IPS-NIHi7 (cell line): ENCODE measurements around the gene GRIA1.

Experiments
- DNase-seq: peaks from one replicate; pipeline ENCODE4 v3.0.0; 2012; ENCODE audit warnings: mixed read lengths; ENCODE audit errors: extremely low spot score

Gene GRIA1

DNA sequence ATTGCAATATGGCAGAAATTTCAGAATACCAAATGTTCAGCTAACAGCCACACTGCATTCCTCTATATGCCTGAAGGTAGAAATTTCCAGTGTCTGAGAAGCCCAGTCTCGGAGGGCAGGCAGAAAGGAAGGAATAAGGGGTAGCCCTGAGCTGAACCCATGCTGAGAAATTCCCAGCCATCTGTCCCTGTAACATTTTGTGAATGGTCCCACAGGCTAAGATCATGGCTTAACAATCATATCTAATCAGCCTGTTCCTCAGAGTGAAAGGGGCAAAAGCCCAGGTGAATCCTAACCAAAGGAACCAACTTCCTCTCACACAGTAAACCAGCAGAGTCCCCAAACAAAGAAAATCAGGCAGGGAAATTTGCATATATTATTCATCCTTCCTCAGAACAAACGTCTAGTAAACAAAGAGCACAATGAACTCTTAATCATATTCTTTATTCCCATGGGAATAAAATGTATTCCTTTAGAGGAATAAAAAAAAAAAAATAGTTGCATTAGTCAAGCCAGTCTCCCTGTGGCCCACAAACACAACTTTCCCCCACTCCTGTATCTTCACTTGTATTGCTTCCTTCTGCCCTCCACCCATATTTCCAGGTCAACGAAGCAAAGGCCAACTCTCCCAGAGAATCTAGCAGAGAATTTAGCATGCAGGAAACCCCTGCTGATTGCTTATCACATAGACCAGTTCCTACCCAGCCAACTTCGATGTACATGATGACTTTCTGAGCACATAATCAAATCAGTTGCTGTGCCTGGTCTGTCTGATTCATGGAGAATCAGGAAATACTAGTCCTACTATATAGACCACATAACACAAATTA, 290.6 kb downstream of the GRIA1 start:
- no peak for DNase-seq

DNA sequence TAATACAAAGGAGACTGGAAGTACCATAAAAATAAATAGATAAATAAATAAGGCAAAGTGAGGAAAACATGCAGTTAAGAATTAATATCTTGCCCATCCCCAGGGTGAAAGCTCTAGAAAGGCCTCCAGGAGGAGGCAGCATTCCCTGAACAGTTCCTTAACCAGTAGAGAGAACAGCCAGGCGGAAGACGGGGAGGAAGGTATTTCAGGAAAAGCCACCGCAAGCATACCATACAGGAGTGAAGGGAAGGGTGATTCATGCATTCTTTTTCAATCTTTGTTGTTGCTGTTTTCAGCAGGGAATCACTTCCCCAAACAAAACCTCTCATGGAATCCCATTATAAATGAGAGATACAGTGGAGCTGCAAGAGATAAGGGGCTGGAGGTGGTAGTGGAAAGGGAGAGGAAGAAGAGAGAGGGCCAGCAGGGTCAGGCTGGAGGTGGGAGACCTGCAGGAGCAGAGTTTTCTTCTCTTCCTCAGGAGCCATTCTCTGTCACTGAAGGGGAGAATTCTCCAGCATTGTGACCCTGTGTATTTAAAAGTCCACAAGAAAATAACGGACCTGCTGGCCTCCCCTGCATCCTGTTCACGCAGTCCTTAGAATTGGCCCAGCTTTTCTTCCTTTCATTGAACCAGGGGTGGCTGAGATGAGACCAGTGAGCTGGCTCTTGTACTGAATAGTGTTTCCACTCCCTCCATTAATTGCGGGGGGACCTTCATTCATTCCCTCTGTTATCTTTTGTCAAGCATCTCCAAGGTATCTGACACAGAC, 292.3 kb downstream of the GRIA1 start:
- DNase-seq: peak; percentile 60

DNA sequence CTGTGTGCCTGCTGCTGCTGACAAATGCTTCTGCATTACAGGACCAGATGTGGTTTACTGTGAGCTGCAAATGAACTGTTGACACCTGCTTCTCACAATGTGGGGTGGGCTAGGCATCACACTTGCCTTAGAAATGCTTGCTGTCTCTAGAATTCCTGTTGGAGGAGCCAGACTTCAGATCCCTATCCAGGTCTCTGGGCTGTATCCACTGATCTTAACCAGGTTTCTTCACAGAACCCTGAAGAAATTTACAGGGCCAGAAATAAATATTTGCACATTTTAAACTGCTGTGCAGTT, 292.8 kb downstream of the GRIA1 start:
- no peak for DNase-seq

DNA sequence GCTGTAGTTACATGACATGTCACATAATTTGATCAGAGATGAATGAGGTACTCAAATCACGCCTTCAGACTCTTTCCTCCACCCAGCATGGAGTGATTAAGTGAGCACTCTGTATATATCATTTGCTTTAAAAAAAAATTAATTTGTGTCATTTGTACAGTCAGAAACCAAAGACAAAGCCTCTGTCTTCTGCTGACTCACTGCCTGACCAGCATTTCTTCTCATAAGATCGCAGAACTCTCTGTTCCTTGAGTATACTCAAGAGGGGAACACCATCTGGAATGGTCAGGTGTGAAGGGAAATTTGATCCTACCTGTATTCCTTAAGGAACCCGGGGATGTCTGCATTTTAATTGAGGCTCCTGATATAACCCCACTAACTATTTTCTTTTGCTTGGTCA, 293.8 kb downstream of the GRIA1 start:
- no peak for DNase-seq

DNA sequence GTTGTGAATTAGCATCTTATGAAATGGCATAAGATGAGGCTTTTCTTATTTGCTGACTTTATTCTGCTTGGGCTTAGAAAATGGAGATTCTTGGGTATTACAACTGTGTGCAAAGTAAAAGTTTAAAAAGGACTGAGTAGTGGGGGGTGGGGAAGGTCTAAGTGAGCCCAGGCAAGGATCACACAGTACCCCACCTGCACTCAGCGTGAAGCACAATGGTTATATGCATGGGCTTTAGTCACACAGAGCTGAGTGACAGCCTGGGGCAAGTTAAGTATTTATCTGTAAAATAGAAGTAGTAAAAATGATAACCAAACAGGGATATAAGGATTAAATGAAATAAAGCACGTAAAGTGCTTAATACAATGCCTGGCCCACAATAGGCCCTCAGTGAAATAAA, 300.9 kb downstream of the GRIA1 start:
- DNase-seq: no peak

DNA sequence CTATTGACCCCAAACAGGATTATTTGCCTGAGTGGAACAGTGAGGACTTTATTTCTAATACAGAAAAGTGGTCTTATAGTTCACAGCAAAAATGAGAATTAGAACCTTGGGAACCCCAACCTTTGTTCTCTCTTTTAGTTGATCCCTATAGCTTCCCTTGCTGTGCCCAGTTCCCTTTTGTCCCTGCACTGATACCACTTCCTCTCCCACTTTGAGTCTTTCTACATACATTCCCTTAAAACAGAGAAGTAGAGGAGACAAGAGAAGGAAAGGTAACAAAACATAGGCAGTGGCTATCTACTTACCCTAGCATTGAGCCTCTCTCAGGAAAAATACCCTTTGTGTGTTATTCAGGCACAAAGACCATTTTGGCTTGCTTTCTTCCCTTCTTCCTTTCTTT, 301.8 kb downstream of the GRIA1 start:
- DNase-seq: no peak

DNA sequence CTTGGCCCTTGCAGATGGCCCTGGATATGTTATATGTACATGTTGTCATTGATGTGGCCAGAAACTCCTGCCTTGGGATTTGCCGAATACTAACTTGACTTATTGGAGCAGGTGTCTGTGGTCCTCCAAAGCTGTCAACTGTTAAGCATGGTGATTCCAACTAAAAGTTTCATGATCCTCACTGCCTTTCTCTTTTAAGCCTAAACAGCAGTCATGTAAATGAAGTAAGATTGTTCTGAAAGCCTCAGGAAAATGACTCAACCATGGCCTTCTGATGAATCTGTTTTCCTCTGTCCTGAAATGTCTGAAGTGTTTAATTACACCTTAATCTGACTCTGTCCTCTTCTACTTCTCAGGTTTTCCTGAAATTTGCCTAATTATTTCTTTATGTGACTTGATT, 303.2 kb downstream of the GRIA1 start:
- DNase-seq: no peak

DNA sequence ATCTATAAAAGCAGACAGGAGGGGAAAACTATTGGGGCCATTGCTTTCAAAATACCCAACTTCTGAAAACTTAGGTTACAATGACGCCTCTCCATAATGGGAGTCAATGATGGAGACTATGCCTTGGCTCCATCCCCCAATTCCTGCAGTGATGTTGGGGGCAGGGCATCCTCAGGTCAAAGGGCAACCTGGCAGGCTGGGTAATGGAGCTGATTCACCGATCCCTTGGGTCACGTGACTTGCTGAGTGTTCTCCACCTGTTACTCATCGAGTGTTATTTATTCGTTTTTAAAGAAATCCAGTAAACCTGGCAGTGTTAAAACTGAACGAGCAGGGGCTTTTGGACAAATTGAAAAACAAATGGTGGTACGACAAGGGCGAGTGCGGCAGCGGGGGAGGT, 303.9 kb downstream of the GRIA1 start:
- DNase-seq: no peak

DNA sequence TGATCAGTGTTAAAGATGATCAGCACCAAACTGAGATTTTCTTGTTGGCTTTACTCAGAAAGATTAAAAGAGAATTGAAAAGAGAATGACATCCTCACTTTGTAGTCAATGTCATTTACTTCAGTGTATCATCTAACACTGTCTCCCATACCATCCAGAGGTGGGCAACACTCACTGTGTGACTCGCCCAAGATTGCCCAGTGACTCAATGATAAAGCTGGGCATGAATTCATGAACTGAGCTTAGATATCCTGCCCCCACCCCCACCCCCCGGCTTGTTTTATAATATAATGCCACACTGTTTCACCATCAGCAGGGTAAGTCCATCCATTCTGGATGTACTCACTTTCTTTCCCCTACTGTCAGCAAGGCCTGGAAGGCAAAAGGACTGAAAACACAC, 306.1 kb downstream of the GRIA1 start:
- no peak for DNase-seq

DNA sequence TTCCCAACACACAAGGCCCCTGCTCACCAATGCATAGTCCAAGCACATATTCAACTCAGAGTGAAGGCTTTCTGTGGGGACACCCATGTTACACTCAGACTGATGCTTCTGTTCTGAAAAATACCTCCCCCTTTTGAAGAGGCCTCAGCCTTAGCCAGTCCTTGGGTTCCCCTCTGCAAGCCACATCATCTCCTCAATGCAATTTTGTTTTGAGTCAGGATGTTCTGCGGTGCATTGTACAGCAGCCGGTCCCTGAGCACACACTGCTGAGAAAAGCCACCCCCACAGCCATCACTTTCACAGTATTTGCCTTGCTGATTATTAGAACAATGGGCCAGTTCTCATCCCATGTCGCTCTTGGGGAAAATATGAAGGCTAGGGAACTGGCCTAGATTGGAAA, 307.0 kb downstream of the GRIA1 start:
- no peak for DNase-seq

DNA sequence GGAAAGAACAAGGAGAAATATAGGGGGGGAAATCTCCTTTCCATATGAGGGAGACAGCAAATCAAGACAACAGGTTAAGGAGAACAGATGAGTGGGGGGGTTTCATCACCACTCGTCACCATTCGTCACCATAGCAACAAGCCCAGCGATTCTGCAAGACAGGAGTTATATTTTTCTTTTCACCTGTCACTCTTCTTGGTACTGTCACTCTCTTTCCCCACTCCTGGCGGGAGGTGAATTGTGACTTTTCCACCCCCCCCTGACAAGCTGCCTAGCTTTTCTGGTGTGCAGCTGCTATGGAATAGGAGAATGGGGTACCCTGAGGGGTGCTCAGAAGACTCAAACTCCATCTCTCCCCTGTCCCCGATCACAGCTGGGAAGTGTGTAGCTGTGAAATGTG, 308.4 kb downstream of the GRIA1 start:
- DNase-seq: no peak

DNA sequence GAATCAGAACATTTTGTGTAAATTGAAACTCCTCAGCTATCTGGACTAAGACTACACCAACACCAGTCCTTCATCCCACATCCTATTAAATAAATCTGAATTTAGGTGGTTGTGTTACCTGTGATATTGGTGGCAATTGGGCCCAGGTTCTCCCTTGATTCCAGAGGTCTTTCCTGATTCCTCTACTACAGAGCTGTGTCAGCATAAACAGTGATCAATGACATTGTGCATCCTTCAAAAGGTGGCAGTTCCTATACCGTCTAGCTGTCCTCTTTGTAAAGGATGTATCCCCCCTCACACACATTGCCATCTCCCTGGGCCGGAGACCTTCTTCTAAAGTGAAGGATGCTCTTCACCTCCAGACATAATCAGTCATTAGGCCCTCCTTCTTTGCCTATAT, 309.0 kb downstream of the GRIA1 start:
- no peak for DNase-seq

DNA sequence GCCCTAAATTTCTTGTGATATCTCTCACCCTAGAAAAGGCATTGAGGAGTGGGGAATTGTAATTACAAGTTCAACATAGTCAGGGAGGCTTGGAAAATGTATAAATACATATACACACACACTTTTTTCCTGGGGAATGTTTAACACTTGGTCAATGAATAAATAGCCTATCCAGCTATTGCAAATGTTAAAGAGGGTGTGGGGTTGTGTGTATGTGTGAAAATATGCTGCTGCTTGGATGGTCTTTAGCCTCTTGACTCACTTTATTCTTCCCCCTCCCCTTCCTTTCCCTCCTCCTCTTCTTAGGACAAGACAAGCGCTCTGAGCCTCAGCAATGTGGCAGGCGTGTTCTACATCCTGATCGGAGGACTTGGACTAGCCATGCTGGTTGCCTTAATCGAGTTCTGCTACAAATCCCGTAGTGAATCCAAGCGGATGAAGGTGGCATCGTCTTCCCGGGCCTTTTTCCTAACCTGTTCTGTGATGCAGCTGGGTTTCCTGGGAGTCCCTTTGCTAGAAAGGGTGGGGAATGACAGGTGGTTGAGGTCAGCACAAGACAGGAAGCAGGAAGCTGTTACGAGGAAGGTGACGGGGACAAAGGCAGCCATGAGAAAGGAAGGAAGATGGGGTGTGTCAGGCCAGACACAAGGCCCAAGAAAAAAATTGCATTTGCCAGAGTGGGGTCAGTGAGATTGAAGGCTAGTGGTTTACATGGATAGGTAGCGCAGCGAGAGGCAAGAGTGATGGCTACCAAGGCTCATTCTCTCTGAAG, 311.8 kb downstream of the GRIA1 start:
- DNase-seq: no peak

DNA sequence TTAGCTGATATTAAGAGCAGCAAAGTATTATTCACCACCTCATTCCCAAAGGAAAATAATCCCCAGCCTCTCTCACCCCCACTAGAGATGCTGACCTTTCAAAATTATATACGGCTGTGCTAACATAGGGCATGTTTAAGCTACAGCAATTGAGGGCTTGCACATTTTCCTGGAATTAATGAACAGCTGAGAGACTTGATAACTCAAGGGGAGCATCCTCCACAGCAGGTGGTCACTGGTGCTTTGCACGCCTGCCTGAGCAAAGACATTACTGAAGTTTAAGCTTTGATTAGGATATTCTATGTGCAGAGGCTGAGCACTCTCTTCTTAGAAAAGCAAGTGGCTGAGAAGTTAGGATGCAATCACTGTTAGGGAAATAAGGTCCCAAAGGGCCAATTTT, 317.3 kb downstream of the GRIA1 start:
- DNase-seq: no peak

DNA sequence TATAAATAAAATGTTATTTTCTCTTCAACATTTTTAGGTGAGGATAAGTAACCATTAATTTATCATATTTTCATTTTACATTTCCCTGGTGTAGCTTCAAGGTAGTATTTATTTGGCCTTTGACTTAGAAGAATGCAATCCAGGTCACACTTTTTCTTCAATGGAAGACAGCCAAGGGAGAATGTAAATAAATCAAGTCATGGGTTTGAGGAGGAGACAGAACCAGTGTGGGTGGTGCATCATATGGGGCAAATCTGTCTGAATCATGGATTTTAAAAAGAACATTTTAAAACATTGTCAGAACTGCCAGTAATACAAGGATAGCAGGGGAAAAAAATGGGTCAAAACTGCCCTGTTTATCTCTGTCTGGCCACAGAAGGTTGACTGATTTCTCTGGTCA, 318.7 kb downstream of the GRIA1 start:
- no peak for DNase-seq

DNA sequence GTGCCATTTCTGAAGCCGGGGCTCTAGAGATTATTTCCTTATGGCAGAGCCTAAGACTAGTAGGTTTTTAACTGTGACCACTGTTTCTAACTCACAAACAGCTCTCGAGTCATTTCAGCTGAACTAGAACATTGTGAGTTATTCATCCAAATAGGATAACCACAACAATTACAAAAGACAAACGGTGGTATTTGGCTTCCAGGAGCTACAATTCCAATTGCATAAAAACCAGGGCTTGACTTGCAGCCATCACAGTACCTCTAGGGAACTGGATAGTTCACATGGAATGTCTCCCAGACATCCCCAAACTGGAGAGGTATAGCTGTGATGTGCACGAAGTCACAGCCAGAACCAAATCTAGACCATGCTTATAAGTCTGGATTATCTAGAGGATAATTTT, 323.4 kb downstream of the GRIA1 start:
- DNase-seq: no peak

DNA sequence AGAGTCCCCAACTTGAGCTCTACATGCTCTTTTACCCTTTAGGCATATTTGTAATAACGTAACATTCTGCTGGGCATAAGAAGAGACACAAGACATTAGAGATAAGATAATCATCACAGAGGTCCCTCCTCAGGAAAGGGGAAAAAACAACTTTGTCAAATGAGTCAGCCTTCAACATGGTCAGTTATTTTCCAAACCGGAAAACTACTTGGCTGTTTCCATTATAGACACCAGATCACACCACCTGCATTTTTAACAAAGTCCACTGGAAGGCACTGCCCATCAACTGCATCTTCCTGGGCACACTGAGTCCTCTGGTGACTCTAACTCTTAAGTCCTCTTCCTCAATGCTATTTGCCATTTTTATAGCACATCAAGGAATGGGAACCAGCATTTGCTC, 326.4 kb downstream of the GRIA1 start:
- no peak for DNase-seq

DNA sequence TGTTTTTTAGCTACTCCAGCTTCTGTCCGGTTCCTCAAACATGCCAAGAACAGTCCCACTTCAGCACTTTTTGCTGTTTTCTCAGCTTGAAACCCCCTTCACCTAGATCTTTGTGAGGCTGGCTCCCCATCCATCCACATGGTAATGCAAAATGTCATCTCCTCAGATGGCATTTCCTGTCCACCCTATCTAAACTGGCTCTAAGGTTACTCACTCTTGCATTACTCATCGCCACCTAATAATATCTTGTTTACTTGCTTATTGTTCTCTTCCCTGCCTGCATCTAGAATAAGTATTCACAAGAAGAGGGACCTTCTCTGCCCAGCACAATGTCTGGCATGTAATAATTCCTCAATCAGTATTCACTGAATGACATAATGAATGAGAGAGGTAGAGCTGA, 328.2 kb downstream of the GRIA1 start:
- no peak for DNase-seq

DNA sequence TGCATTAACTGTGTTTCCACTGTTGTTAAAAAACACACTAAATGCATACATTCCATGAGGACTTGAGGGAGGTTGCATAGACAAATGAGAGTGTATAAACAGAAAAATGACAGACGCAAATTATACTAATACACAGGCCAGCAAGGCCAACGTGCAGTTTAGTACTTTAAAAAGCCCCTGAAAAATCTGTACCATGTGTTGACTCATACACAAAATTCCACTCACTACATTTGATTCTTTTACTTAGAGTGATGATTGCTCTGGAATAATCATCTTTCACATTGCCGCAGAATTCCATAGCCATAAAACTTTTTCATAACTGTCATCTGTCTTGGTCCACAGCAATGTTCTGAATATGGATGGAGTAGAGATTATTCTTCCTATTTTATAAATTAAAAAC, 332.6 kb downstream of the GRIA1 start:
- DNase-seq: no peak

DNA sequence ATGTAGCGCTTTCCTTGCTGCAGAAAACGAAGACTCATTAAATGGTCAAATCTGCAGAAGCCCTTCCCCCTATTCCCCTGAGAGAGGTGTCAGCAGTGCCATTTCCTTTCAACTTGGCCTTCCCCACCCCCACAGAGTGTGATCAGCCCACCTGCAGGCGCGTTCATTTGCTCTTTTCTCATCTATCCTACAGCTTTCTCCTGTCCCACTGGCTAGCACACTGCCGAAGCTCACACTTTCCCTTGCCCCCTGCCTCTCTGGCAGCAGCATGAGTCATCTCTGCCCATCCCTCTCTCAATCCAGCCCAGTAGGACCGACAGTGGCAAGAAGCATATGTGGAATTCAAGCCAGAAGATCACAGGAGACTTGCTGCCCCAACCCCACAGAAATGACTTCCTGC, 334.4 kb downstream of the GRIA1 start:
- DNase-seq: peak; percentile 71

DNA sequence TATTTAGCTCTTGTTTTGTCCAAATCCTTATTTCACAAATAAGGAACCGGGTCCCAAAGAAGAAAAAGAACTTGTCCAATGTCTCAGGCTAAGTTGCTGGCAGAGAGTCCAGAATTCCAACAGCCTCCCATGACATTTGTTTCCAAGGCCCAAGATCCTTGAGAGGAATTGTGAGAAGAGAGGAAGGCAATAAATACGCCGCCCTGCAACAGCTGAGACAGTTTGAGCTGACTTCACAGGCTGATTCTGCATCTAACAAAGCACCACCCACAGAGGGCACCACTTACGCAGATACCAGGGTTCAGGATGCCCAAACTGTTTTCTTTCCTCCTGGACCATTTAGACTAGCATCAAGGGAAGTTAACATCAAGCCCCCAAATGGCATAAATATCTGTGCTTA, 336.9 kb downstream of the GRIA1 start:
- DNase-seq: peak; percentile 37

DNA sequence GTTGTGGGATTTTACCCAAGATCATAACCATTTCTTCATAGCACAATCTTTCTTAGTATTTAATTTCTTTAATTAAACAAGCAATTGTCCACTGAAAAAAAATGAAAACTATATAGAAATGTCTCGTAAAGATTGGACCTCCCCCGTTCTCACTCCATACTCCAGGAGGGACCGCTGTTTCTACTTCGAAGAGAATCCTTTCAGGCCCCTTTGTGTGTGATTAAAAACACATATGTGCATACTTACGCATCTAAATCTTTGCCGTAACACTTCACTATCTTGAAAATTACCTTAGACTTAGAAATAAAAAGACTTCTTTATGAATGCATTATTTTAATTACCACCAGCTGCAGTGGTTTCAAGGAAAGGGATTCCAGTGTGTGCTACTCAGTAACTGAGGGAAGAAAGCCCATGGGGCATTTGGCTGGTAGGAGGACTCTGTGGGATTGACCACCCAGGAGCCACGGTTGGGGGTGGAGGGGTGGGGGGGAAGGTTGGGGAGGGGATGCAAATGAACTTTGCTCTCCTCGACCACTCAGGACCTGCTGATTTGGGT, 339.1 kb downstream of the GRIA1 start:
- no peak for DNase-seq

DNA sequence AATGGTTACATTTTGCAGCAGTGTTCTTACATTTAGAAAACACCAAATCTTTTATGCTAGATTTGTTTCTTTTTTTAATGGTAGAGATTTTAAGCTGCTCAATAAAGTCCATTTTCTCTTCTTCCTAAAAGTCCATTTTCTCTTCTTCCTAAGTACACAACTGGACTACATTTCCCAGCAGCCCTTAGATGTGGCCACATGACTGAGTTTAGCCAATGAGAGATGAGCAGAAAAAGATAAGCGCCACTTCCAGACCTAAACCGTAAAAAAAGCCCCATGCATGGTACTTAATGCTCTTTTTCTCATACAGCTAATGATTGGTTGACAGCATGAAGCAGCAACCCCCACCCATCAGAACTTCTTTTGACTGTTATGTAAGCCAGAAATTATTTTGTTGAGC, 341.5 kb downstream of the GRIA1 start:
- DNase-seq: peak; percentile 39
